ENCODE data around the gene TRIP4. TPM values are rescaled to one million over a fixed set of nuclear protein-coding genes. Genes with fewer than 3 reads are reported as not detected.

TRIP4 gene
- total and polyA plus RNA-seq, 9 of the 15 experiments (the other 6 are each of a cell fraction or from before 2014, with no cell fraction given) = 7.6 to 23.3 (median 16.7) TPM

- CTCF ChIA-PET (ENCODE audit: low intra/inter-chr PET ratio) = no interaction called here
- POLR2A ChIA-PET = interaction anchor here (0.6 to 1.4 kb wide), 4 partner anchors 10 to 20 kb away, joined by 3 read pairs; no protein-coding TSS in a partner anchor
- H3K9me1 ChIP-seq (ENCODE audit: control insufficient read depth, insufficient read depth, low read length) = peaks cover 3% of the 10 kb centered on the region
- intact Hi-C loops (cut with micrococcal nuclease) = no loop called here
- in situ Hi-C loops (cut with MboI) = no loop called here
- peaks cover 40% of the 10 kb centered on the region for H3K36me3 ChIP-seq (ENCODE audit: control insufficient read depth, insufficient read depth, low read length)
- no peak for FAIRE-seq
- no TSS peak for BruUV-seq (replicated peaks)
- H3K4me2 ChIP-seq (ENCODE audit: insufficient read depth, low read length) = no peak overlapping the region
- H4K20me1 ChIP-seq (replicated peaks; ENCODE audit: control insufficient read depth, insufficient read depth, low read length) = peaks cover 9% of the 10 kb centered on the region
- H3K27me3 ChIP-seq (ENCODE audit: control insufficient read depth in 2 of 2, insufficient read depth in 2 of 2, low read length in 2 of 2) = no peaks in the 10 kb centered on the region
- H3K9me3 ChIP-seq (replicated peaks; ENCODE audit: control insufficient read depth, insufficient read depth, low read depth, low read length) = no peaks in the 10 kb centered on the region
- TF ChIP-seq JUNB (CRISPR knock-in tag; conservative IDR thresholded peaks at IDR 0.05) (no peak), ZNF717 (CRISPR knock-in tag; IDR thresholded peaks at IDR 0.05) (no peak), ZNF174 (CRISPR knock-in tag; IDR thresholded peaks at IDR 0.05) (no peak), CBX2 (IDR thresholded peaks at IDR 0.05; ENCODE audit: insufficient read depth, low read length, poor library complexity, severe bottlenecking) (no peak), GTF2F1 (IDR thresholded peaks at IDR 0.05; ENCODE audit: low read depth, low read length) (no peak), HCFC1 (IDR thresholded peaks at IDR 0.05; ENCODE audit: low read depth, low read length) (no peak)
- no peak overlapping the region for H2AFZ ChIP-seq (ENCODE audit: low read depth, low read length)
- WGBS (ENCODE audit: insufficient coverage, low coverage, missing lambda C conversion rate) = 85% methylated on average over 4 of the region's 4 CpGs
- peaks cover 80% of the 10 kb centered on the region for H3K79me2 ChIP-seq (ENCODE audit: control insufficient read depth, insufficient read depth, low read length)
- H3K27ac ChIP-seq (ENCODE audit: extremely low read depth, low read depth, low read length) = no peak overlapping the region
- H3K9ac ChIP-seq (ENCODE audit: insufficient read depth in 1 of 2, low read depth in 2 of 2, low read length in 2 of 2) = no peak overlapping the region
- no peak for ATAC-seq
- H3K4me3 ChIP-seq = no peak overlapping the region
- peaks cover 0 to 3% of the 10 kb centered on the region in 2 experiments; a peak in 2 of 5 replicates for H3K4me1 ChIP-seq (replicated peaks in 1 of 2; ENCODE audit: control insufficient read depth in 2 of 2, insufficient read depth in 2 of 2, low read length in 2 of 2)
- no peak for DNase-seq (ENCODE audit: extremely low read depth in 1 of 4, low spot score in 3 of 4)
Measured at GRCh38 chr15:64472161-64472560, 84.5 kb downstream of the TRIP4 start.

- CTCF ChIA-PET (ENCODE audit: low intra/inter-chr PET ratio) = no interaction called here
- no peaks in the 10 kb centered on the region for H3K9me3 ChIP-seq (replicated peaks; ENCODE audit: control insufficient read depth, insufficient read depth, low read depth, low read length)
- TF ChIP-seq EP400 (IDR thresholded peaks at IDR 0.05) = no peak
- no peak for TF ChIP-seq ZFP30 (CRISPR knock-in tag; IDR thresholded peaks at IDR 0.05; ENCODE audit: borderline replicate concordance)
- TF ChIP-seq ZNF395 (CRISPR knock-in tag; IDR thresholded peaks at IDR 0.05) = no peak
- no peak for TF ChIP-seq FUS (optimal IDR thresholded peaks at IDR 0.05; ENCODE audit: low read depth, low read length)
- no peak for TF ChIP-seq HDGF (IDR thresholded peaks at IDR 0.05)
- no peak for TF ChIP-seq ZNF592 (IDR thresholded peaks at IDR 0.05)
- no peak overlapping the region for H3K4me3 ChIP-seq
- no TSS peak for BruUV-seq (replicated peaks)
- peaks cover 9% of the 10 kb centered on the region; the same call in 1 of the 2 replicates for H4K20me1 ChIP-seq (replicated peaks; ENCODE audit: control insufficient read depth, insufficient read depth, low read length)
- peaks cover 40% of the 10 kb centered on the region for H3K36me3 ChIP-seq (ENCODE audit: control insufficient read depth, insufficient read depth, low read length)
- WGBS (ENCODE audit: insufficient coverage, low coverage, missing lambda C conversion rate) = 96% methylated on average over 2 of the region's 2 CpGs
- ATAC-seq (no peak), FAIRE-seq (no peak), DNase-seq (ENCODE audit: extremely low read depth in 1 of 4, low spot score in 3 of 4) (no peak)
- H2AFZ ChIP-seq (ENCODE audit: low read depth, low read length) = no peak overlapping the region
- no peak overlapping the region for H3K9ac ChIP-seq (ENCODE audit: insufficient read depth in 1 of 2, low read depth in 2 of 2, low read length in 2 of 2)
- intact Hi-C loops (cut with micrococcal nuclease) (no loop called here), in situ Hi-C loops (cut with MboI) (no loop called here)
- H3K4me1 ChIP-seq (replicated peaks in 1 of 2; ENCODE audit: control insufficient read depth in 2 of 2, insufficient read depth in 2 of 2, low read length in 2 of 2) = no peaks in the 10 kb centered on the region
- POLR2A ChIA-PET = interaction anchor here (0.6 kb wide), 1 partner anchor 13 kb away, joined by 4 read pairs; no protein-coding TSS in a partner anchor
- H3K9me1 ChIP-seq (ENCODE audit: control insufficient read depth, insufficient read depth, low read length) = no peaks in the 10 kb centered on the region
- H3K27ac ChIP-seq (ENCODE audit: extremely low read depth, low read depth, low read length) = no peak overlapping the region
- peaks cover 72% of the 10 kb centered on the region for H3K79me2 ChIP-seq (ENCODE audit: control insufficient read depth, insufficient read depth, low read length)
- H3K27me3 ChIP-seq (ENCODE audit: control insufficient read depth in 2 of 2, insufficient read depth in 2 of 2, low read length in 2 of 2) = no peaks in the 10 kb centered on the region
- no peak overlapping the region for H3K4me2 ChIP-seq (ENCODE audit: insufficient read depth, low read length)
Measured at GRCh38 chr15:64474846-64475245, 87.2 kb downstream of the TRIP4 start.

Measured in K562 (cell line).